Trophoblast cell (in vitro differentiated cells and primary cell): ENCODE results near the gene EEF1A2.

ENCODE experiments used
- DNase-seq, 2 donors: peaks; one replicate each; pipeline ENCODE4 v3.0.0-alpha.2; 2016
- H2AFZ ChIP-seq: 2 replicates; pipeline ENCODE4 v1.6.1; 2013; ENCODE audit warnings: low read length, moderate library complexity, mild to moderate bottlenecking; ENCODE audit not compliant: insufficient read depth, poor library complexity
- H2AK5ac ChIP-seq: 2 replicates; pipeline ENCODE4 v1.6.1; 2013; ENCODE audit warnings: mild to moderate bottlenecking, low read length
- H2BK120ac ChIP-seq: 2 replicates; pipeline ENCODE4 v1.6.1; 2013; ENCODE audit warnings: low read length, mild to moderate bottlenecking, moderate library complexity; ENCODE audit not compliant: insufficient read depth, poor library complexity
- H2BK12ac ChIP-seq: 2 replicates; pipeline ENCODE4 v1.6.1; 2013; ENCODE audit warnings: mild to moderate bottlenecking, low read length, moderate library complexity
- H2BK5ac ChIP-seq: 2 replicates; pipeline ENCODE4 v1.6.1; 2013; ENCODE audit warnings: low read length, low read depth, moderate library complexity, mild to moderate bottlenecking; ENCODE audit not compliant: poor library complexity
- H3K14ac ChIP-seq: 2 replicates; pipeline ENCODE4 v1.6.1; 2013; ENCODE audit warnings: mild to moderate bottlenecking, low read length
- H3K18ac ChIP-seq: 2 replicates; pipeline ENCODE4 v1.6.1; 2013; ENCODE audit warnings: mild to moderate bottlenecking, low read length
- H3K23ac ChIP-seq: 2 replicates; pipeline ENCODE4 v1.6.1; 2013; ENCODE audit warnings: low read length
- H3K27ac ChIP-seq: 2 replicates; pipeline ENCODE4 v1.5.1; 2013; ENCODE audit warnings: low read depth, mild to moderate bottlenecking, inconsistent platforms, low read length, moderate library complexity
- H3K27me3 ChIP-seq: 2 replicates; pipeline ENCODE4 v1.6.1; 2013; ENCODE audit warnings: inconsistent platforms, mild to moderate bottlenecking, low read length, moderate library complexity; ENCODE audit not compliant: insufficient read depth
- H3K36me3 ChIP-seq, 2 experiments: 1 replicate in 1 of 2; 2 replicates in 1 of 2; pipeline ENCODE4 v1.6.1; 2013; ENCODE audit warnings: low read length in 2 of 2, mild to moderate bottlenecking in 2 of 2, moderate library complexity in 1 of 2; ENCODE audit not compliant: insufficient read depth in 2 of 2, control insufficient read depth in 1 of 2
- H3K4ac ChIP-seq: 2 replicates; pipeline ENCODE4 v1.6.1; 2013; ENCODE audit warnings: low read depth, mild to moderate bottlenecking, low read length, moderate library complexity
- H3K4me1 ChIP-seq, 2 experiments: 1 replicate in 1 of 2; 2 replicates in 1 of 2; pipeline ENCODE4 v1.6.1; 2013; ENCODE audit warnings: low read length in 2 of 2, mild to moderate bottlenecking in 2 of 2, moderate library complexity in 1 of 2; ENCODE audit not compliant: insufficient read depth in 2 of 2, control insufficient read depth in 1 of 2
- H3K4me2 ChIP-seq: 2 replicates; pipeline ENCODE4 v1.6.1; 2013; ENCODE audit warnings: inconsistent platforms, mild to moderate bottlenecking, low read length, moderate library complexity
- H3K4me3 ChIP-seq: 2 replicates; pipeline ENCODE4 v1.5.1; 2013; ENCODE audit warnings: mild to moderate bottlenecking, low read depth, low read length, inconsistent platforms
- H3K79me1 ChIP-seq: one replicate; pipeline ENCODE4 v1.6.1; 2013; ENCODE audit warnings: low read length
- H3K79me2 ChIP-seq: 2 replicates; pipeline ENCODE4 v1.6.1; 2013; ENCODE audit warnings: low read length, mild to moderate bottlenecking; ENCODE audit not compliant: control insufficient read depth, insufficient read depth, poor library complexity
- H3K9ac ChIP-seq: 2 replicates; pipeline ENCODE4 v1.6.1; 2013; ENCODE audit warnings: mild to moderate bottlenecking, low read length
- H3K9me3 ChIP-seq: 2 replicates; pipeline ENCODE4 v1.6.1; 2013; ENCODE audit warnings: low read depth, mild to moderate bottlenecking, control low read depth, inconsistent platforms, low read length; ENCODE audit not compliant: insufficient read depth
- H4K12ac ChIP-seq: 2 replicates; pipeline ENCODE4 v1.6.1; 2013; ENCODE audit warnings: low read depth, mild to moderate bottlenecking, low read length, moderate library complexity
- H4K8ac ChIP-seq: 2 replicates; pipeline ENCODE4 v1.6.1; 2013; ENCODE audit warnings: low read depth, mild to moderate bottlenecking, low read length, moderate library complexity
- H4K91ac ChIP-seq: one replicate; pipeline ENCODE4 v1.6.1; 2013; ENCODE audit warnings: low read depth, mild to moderate bottlenecking, low read length, moderate library complexity
- WGBS: extraction: QIAGEN DNeasy Blood & Tissue Kit; methylation state at CpG from one replicate; pipeline ENCODE4 v1.1.7; 2013; ENCODE audit warnings: missing lambda C conversion rate; ENCODE audit not compliant: insufficient read length, insufficient coverage; ENCODE audit errors: extremely low coverage; 5-methylcytosine and 5-hydroxymethylcytosine counted together

EEF1A2 gene

GRCh38 chr20:63452341-63452740 is 46.5 kb downstream of the EEF1A2 start:
- no peak overlapping the region for H4K8ac ChIP-seq
- H3K79me2 ChIP-seq = no peaks in the 10 kb centered on the region
- H3K27ac ChIP-seq = no peak overlapping the region
- peaks cover 1% of the 10 kb centered on the region for H3K9me3 ChIP-seq
- no peak overlapping the region for H3K18ac ChIP-seq
- H3K27me3 ChIP-seq = no peaks in the 10 kb centered on the region
- no peak overlapping the region for H3K4me3 ChIP-seq
- H3K4me1 ChIP-seq = no peaks in the 10 kb centered on the region
- H4K12ac ChIP-seq = no peak overlapping the region
- H3K36me3 ChIP-seq = no peaks in the 10 kb centered on the region
- no peak overlapping the region for H2AFZ ChIP-seq
- no peak overlapping the region for H3K9ac ChIP-seq
- H3K4ac ChIP-seq = no peak overlapping the region
- no peaks in the 10 kb centered on the region for H3K79me1 ChIP-seq
- H2BK120ac ChIP-seq = no peak overlapping the region
- H2AK5ac ChIP-seq = no peak overlapping the region
- no peak overlapping the region for H4K91ac ChIP-seq
- no peak overlapping the region for H2BK12ac ChIP-seq
- H3K14ac ChIP-seq = no peak overlapping the region
- DNase-seq = no peak
- WGBS = no CpG with 5 or more reads among the region's 20 CpGs
- H3K4me2 ChIP-seq = no peak overlapping the region
- H2BK5ac ChIP-seq = no peak overlapping the region
- no peak overlapping the region for H3K23ac ChIP-seq

- Histone ChIP-seq H3K27me3 (no peaks in the 10 kb centered on the region), H3K79me2 (no peaks in the 10 kb centered on the region), H3K14ac (no peak overlapping the region), H2BK120ac (no peak overlapping the region), H2AK5ac (no peak overlapping the region), H3K9ac (no peak overlapping the region), H3K27ac (no peak overlapping the region), H3K79me1 (no peaks in the 10 kb centered on the region), H2AFZ (no peak overlapping the region), H4K12ac (no peak overlapping the region), H3K18ac (no peak overlapping the region), H3K4ac (no peak overlapping the region), H2BK12ac (no peak overlapping the region), H4K8ac (no peak overlapping the region), H3K23ac (no peak overlapping the region), H3K36me3 (no peaks in the 10 kb centered on the region), H2BK5ac (no peak overlapping the region), H3K4me1 (no peaks in the 10 kb centered on the region), H4K91ac (no peak overlapping the region), H3K9me3 (peaks cover 1% of the 10 kb centered on the region), H3K4me3 (no peak overlapping the region), H3K4me2 (no peak overlapping the region)
- no peak for DNase-seq
- WGBS = no CpG with 5 or more reads among the region's 17 CpGs
These were observed 47.1 kb downstream of the EEF1A2 start for GRCh38 chr20:63451821-63452220.

GRCh38 chr20:63449796-63450730 is 48.8 kb downstream of the EEF1A2 start:
- WGBS = no CpG with 5 or more reads among the region's 30 CpGs
- H2AFZ ChIP-seq = no peak overlapping the region

GRCh38 chr20:63449025-63449424 is 49.9 kb downstream of the EEF1A2 start:
- Histone ChIP-seq H4K91ac (no peak overlapping the region), H2AK5ac (no peak overlapping the region), H3K36me3 (no peaks in the 10 kb centered on the region), H3K79me1 (no peaks in the 10 kb centered on the region), H3K4me3 (no peak overlapping the region), H2AFZ (no peak overlapping the region), H2BK120ac (no peak overlapping the region), H3K9ac (no peak overlapping the region), H3K27ac (no peak overlapping the region), H3K4ac (no peak overlapping the region), H4K8ac (no peak overlapping the region), H3K4me2 (no peak overlapping the region), H3K18ac (no peak overlapping the region), H4K12ac (no peak overlapping the region), H3K79me2 (no peaks in the 10 kb centered on the region), H2BK5ac (no peak overlapping the region), H3K23ac (no peak overlapping the region), H3K4me1 (no peaks in the 10 kb centered on the region), H3K27me3 (no peaks in the 10 kb centered on the region), H3K9me3 (peaks cover 1% of the 10 kb centered on the region), H2BK12ac (no peak overlapping the region), H3K14ac (no peak overlapping the region)
- no CpG with 5 or more reads among the region's 5 CpGs for WGBS
- DNase-seq = no peak

More at GRCh38 chr20:63449796-63450730, 48.8 kb downstream of the EEF1A2 start:
- Histone ChIP-seq H3K9ac (no peak overlapping the region), H3K4ac (no peak overlapping the region), H2BK120ac (no peak overlapping the region), H3K14ac (no peak overlapping the region), H3K18ac (no peak overlapping the region), H3K36me3 (no peaks in the 10 kb centered on the region), H4K91ac (no peak overlapping the region), H3K27me3 (no peaks in the 10 kb centered on the region), H2AK5ac (no peak overlapping the region), H3K23ac (no peak overlapping the region), H2BK12ac (no peak overlapping the region), H3K79me1 (no peaks in the 10 kb centered on the region), H3K27ac (no peak overlapping the region), H3K4me2 (no peak overlapping the region), H3K4me1 (no peaks in the 10 kb centered on the region), H3K4me3 (no peak overlapping the region), H2BK5ac (no peak overlapping the region), H4K8ac (no peak overlapping the region), H3K9me3 (peaks cover 1% of the 10 kb centered on the region), H3K79me2 (no peaks in the 10 kb centered on the region), H4K12ac (no peak overlapping the region)
- no peak for DNase-seq
